Liver (tissue), 9 donors: ENCODE data around the gene C22orf23. TPM values are rescaled to one million over a fixed set of nuclear protein-coding genes. Genes with fewer than 3 reads are reported as not detected.

Source experiments
- DNase-seq: peaks from one replicate; pipeline ENCODE4 v3.0.0-alpha.2; 2017; ENCODE audit warnings: low spot score
- H3K27ac ChIP-seq, 2 donors: one replicate each; pipeline ENCODE4 v1.7.0; 2013; ENCODE audit warnings: inconsistent platforms in 2 of 2, low read length in 2 of 2, control low read depth in 1 of 2, low read depth in 1 of 2, mild to moderate bottlenecking in 1 of 2
- H3K27me3 ChIP-seq, 4 donors: one replicate each; pipeline versions ENCODE4 v1.6.1 to v1.7.0; 2013; ENCODE audit warnings: low read length in 3 of 4, inconsistent platforms in 1 of 4, mild to moderate bottlenecking in 1 of 4, moderate library complexity in 1 of 4; ENCODE audit not compliant: control insufficient read depth in 4 of 4, insufficient read depth in 4 of 4
- H3K36me3 ChIP-seq, 4 donors: one replicate each; pipeline versions ENCODE4 v1.6.1 to v1.7.0; 2013; ENCODE audit warnings: low read length in 3 of 4, mild to moderate bottlenecking in 3 of 4, low read depth in 1 of 4, moderate library complexity in 1 of 4; ENCODE audit not compliant: control insufficient read depth in 4 of 4, insufficient read depth in 3 of 4
- H3K4me1 ChIP-seq, 4 donors: one replicate each; pipeline versions ENCODE4 v1.6.1 to v1.7.0; 2013; ENCODE audit warnings: low read length in 3 of 4, mild to moderate bottlenecking in 3 of 4, moderate library complexity in 1 of 4; ENCODE audit not compliant: control insufficient read depth in 4 of 4, insufficient read depth in 4 of 4
- H3K4me3 ChIP-seq, 3 donors: one replicate each; pipeline versions ENCODE4 v1.6.1 to v1.7.0; 2013; ENCODE audit warnings: low read length in 3 of 3, control low read depth in 1 of 3, low read depth in 1 of 3, mild to moderate bottlenecking in 1 of 3
- H3K9ac ChIP-seq, 2 donors: one replicate each; pipeline ENCODE4 v1.7.0; 2013; ENCODE audit warnings: low read length in 2 of 2, mild to moderate bottlenecking in 2 of 2, moderate library complexity in 2 of 2, control low read depth in 1 of 2, low read depth in 1 of 2
- H3K9me3 ChIP-seq, 4 donors: one replicate each; pipeline versions ENCODE4 v1.6.1 to v1.7.0; 2013; ENCODE audit warnings: low read length in 3 of 4; ENCODE audit not compliant: control insufficient read depth in 4 of 4
- ATF3 ChIP-seq: IDR thresholded peaks from 2 replicates; pipeline ENCODE4 v1.6.1; 2016; ENCODE audit warnings: antibody characterized with exemption
- CTCF ChIP-seq: fragments of 150-350 bp; IDR thresholded peaks from 2 replicates; pipeline ENCODE4 v1.5.1; 2017; ENCODE audit warnings: improper control_type of control experiment, low read depth, low read length; ENCODE audit not compliant: missing input control
- FOXA1 ChIP-seq: IDR thresholded peaks from 2 replicates; pipeline ENCODE4 v1.6.1; 2016; ENCODE audit warnings: antibody characterized with exemption
- FOXA2 ChIP-seq: IDR thresholded peaks from 2 replicates; pipeline ENCODE4 v1.6.1; 2016; ENCODE audit warnings: antibody characterized with exemption
- GABPA ChIP-seq, 2 donors: IDR thresholded peaks in 1 of 2; conservative IDR thresholded peaks in 1 of 2; 2 replicates each; pipeline ENCODE4 v1.6.1; 2016; ENCODE audit warnings: antibody characterized with exemption in 2 of 2, mild to moderate bottlenecking in 1 of 2, moderate library complexity in 1 of 2
- HNF4A ChIP-seq, 2 donors: conservative IDR thresholded peaks; 2 replicates each; pipeline ENCODE4 v1.6.1; 2016; ENCODE audit warnings: antibody characterized with exemption in 2 of 2, mild to moderate bottlenecking in 2 of 2
- HNF4G ChIP-seq: IDR thresholded peaks from 2 replicates; pipeline ENCODE4 v1.6.1; 2016; ENCODE audit warnings: antibody characterized with exemption
- MAX ChIP-seq: IDR thresholded peaks from 2 replicates; pipeline ENCODE4 v1.6.1; 2016; ENCODE audit warnings: antibody characterized with exemption
- NR2F2 ChIP-seq: IDR thresholded peaks from 2 replicates; pipeline ENCODE4 v1.6.1; 2016; ENCODE audit warnings: antibody characterized with exemption
- REST ChIP-seq: IDR thresholded peaks from 2 replicates; pipeline ENCODE4 v1.6.1; 2016; ENCODE audit warnings: antibody characterized with exemption, mild to moderate bottlenecking
- RXRA ChIP-seq, 2 donors: IDR thresholded peaks; 2 replicates each; pipeline ENCODE4 v1.6.1; 2017 to 2018; ENCODE audit warnings: antibody characterized with exemption in 2 of 2, mild to moderate bottlenecking in 1 of 2
- SP1 ChIP-seq: IDR thresholded peaks from 2 replicates; pipeline ENCODE4 v1.6.1; 2018; ENCODE audit warnings: antibody characterized with exemption, mild to moderate bottlenecking
- TAF1 ChIP-seq: conservative IDR thresholded peaks from 2 replicates; pipeline ENCODE4 v1.6.1; 2016; ENCODE audit warnings: antibody characterized with exemption, mild to moderate bottlenecking
- YY1 ChIP-seq: IDR thresholded peaks from 2 replicates; pipeline ENCODE4 v1.6.1; 2016; ENCODE audit warnings: antibody characterized with exemption, mild to moderate bottlenecking
- ZBTB33 ChIP-seq: IDR thresholded peaks from 2 replicates; pipeline ENCODE4 v1.6.1; 2016; ENCODE audit warnings: antibody characterized with exemption
- whole genome bisulfite sequencing: extraction: QIAGEN DNeasy Blood & Tissue Kit; methylation state at CpG from one replicate; pipeline ENCODE4 v1.1.7; 2013; 5-methylcytosine and 5-hydroxymethylcytosine counted together
- polyA plus RNA-seq, 2 donors: library from polyadenylated mRNA; stranded (reverse) in 1 of 2; unstranded in 1 of 2; fragments of 200-250 nt in 1 of 2; fragments of >200 nt in 1 of 2; fragmentation: Nextera tagmentation in 1 of 2; extraction: Ambion mirVana in 1 of 2; gene quantifications; one replicate each; pipeline versions ENCODE4 v1.2.1 to v1.2.3, GENCODE V29; 2013 to 2015
- total RNA-seq, 2 donors: library from RNA; depleted of rRNA; stranded (reverse); fragments of >200 nt; gene quantifications; one replicate each; pipeline ENCODE4 v1.2.3, GENCODE V29; 2014
- donor health status: healthy.
- donor health status: healthy.
- donor health status: healthy.
- donor health status: healthy.
- donor health status: healthy.

Gene C22orf23
- total and polyA plus RNA-seq, 4 donors = 0.02 TPM; not detected in 3

GRCh38 chr22:37943825-37944198 lies 9.6 kb downstream of the C22orf23 start:
- no peak overlapping the region for H3K4me3 ChIP-seq
- no peak overlapping the region for H3K27ac ChIP-seq
- peaks cover 0 to 24% (median 5%) of the 10 kb centered on the region in 4 donors for H3K36me3 ChIP-seq
- DNase-seq = no peak
- no peaks in the 10 kb centered on the region for H3K4me1 ChIP-seq
- H3K9me3 ChIP-seq = no peaks in the 10 kb centered on the region
- no peak for TF ChIP-seq HNF4A (conservative IDR thresholded peaks at IDR 0.05)
- TF ChIP-seq ZBTB33 = no peak
- no peak for TF ChIP-seq YY1
- TF ChIP-seq GABPA (IDR thresholded peaks at IDR 0.05 in 1 of 2, conservative IDR thresholded peaks at IDR 0.05 in 1 of 2) = no peak
- no peak for TF ChIP-seq HNF4G
- no peak for TF ChIP-seq SP1
- no peak for TF ChIP-seq REST
- no peak for TF ChIP-seq FOXA1
- H3K27me3 ChIP-seq = no peaks in the 10 kb centered on the region
- H3K9ac ChIP-seq = no peak overlapping the region
- WGBS = 97% methylated on average over 7 of the region's 7 CpGs

GRCh38 chr22:37943136-37943824 lies 10.1 kb downstream of the C22orf23 start:
- WGBS = 95% methylated on average over 12 of the region's 12 CpGs
- no peak for TF ChIP-seq ATF3
- Histone ChIP-seq H3K27ac (no peak overlapping the region), H3K9ac (no peak overlapping the region), H3K36me3 (peaks cover 0 to 24% (median 5%) of the 10 kb centered on the region in 4 donors), H3K4me1 (no peaks in the 10 kb centered on the region), H3K9me3 (no peaks in the 10 kb centered on the region), H3K27me3 (no peaks in the 10 kb centered on the region), H3K4me3 (no peak overlapping the region)
- no peak for DNase-seq

- no peak for DNase-seq
- H3K36me3 ChIP-seq = peaks cover 0 to 30% (median 7%) of the 10 kb centered on the region in 4 donors
- TF ChIP-seq HNF4A (conservative IDR thresholded peaks at IDR 0.05) = no peak
- TF ChIP-seq HNF4G = no peak
- TF ChIP-seq FOXA2 = no peak
- TF ChIP-seq CTCF = no peak
- TF ChIP-seq RXRA (IDR thresholded peaks at IDR 0.05) = no peak
- no peak for TF ChIP-seq REST
- TF ChIP-seq FOXA1 = no peak
- no peak for TF ChIP-seq MAX
- no peak for TF ChIP-seq NR2F2
- no peak for TF ChIP-seq SP1
- no peak for TF ChIP-seq GABPA (IDR thresholded peaks at IDR 0.05 in 1 of 2, conservative IDR thresholded peaks at IDR 0.05 in 1 of 2)
- TF ChIP-seq TAF1 = no peak
These were observed 11.3 kb downstream of the C22orf23 start for GRCh38 chr22:37942133-37942532.

More at GRCh38 chr22:37942133-37942532, 11.3 kb downstream of the C22orf23 start:
- H3K4me1 ChIP-seq = no peaks in the 10 kb centered on the region
- H3K9ac ChIP-seq = no peak overlapping the region
- no peak overlapping the region for H3K4me3 ChIP-seq
- H3K27ac ChIP-seq = no peak overlapping the region
- no peaks in the 10 kb centered on the region for H3K9me3 ChIP-seq
- H3K27me3 ChIP-seq = no peaks in the 10 kb centered on the region
- WGBS = 95% methylated on average over 8 of the region's 8 CpGs
